RWPE2 (cell line): ENCODE measurements around the gene BEND4.
A peak's percentile ranks its signal among the peaks of the same experiment; 100 is the strongest.
"Not testable (repeated sequence)": the region's sequence is repeated elsewhere in the genome, so short reads cannot be mapped to it uniquely, and the experiment has no call there.

Source experiments
- ATAC-seq: fragments of 200-7000 bp; cut with Tn5 transposase; 3 replicates; pipeline ENCODE4 v1.9.1; 2021; ENCODE audit warnings: low read depth
- DNase-seq: peaks from one replicate; pipeline ENCODE4 v3.0.0-alpha.2; 2020; ENCODE audit warnings: low spot score
- H3K27ac ChIP-seq: fragments of 450-650 bp; 2 replicates; pipeline ENCODE4 v1.5.1; 2017; ENCODE audit warnings: mild to moderate bottlenecking; ENCODE audit not compliant: poor library complexity, severe bottlenecking
- H3K27me3 ChIP-seq: fragments of 250-450 bp; sonication (Bioruptor Pico); 2 replicates; pipeline ENCODE4 v1.5.1; 2021; ENCODE audit warnings: mild to moderate bottlenecking, moderate library complexity; ENCODE audit not compliant: insufficient read depth, poor library complexity, severe bottlenecking
- H3K36me3 ChIP-seq: fragments of 250-450 bp; sonication (Bioruptor Pico); 2 replicates; pipeline ENCODE4 v1.5.1; 2020; ENCODE audit warnings: low read depth, mild to moderate bottlenecking, moderate library complexity
- H3K4me1 ChIP-seq: fragments of 250-450 bp; sonication (Bioruptor Pico); 2 replicates; pipeline ENCODE4 v1.5.1; 2021; ENCODE audit warnings: mild to moderate bottlenecking, moderate library complexity; ENCODE audit not compliant: insufficient read depth, poor library complexity, severe bottlenecking
- H3K4me3 ChIP-seq: fragments of 250-450 bp; sonication (Bioruptor Pico); 2 replicates; pipeline ENCODE4 v1.5.1; 2021; ENCODE audit warnings: mild to moderate bottlenecking, moderate library complexity; ENCODE audit not compliant: severe bottlenecking
- H3K9me3 ChIP-seq: fragments of 250-450 bp; sonication (Bioruptor Pico); 2 replicates; pipeline ENCODE4 v1.5.1; 2021; ENCODE audit warnings: mild to moderate bottlenecking, moderate library complexity; ENCODE audit not compliant: severe bottlenecking
- CTCF ChIP-seq: fragments of 450-650 bp; IDR thresholded peaks from one replicate; pipeline ENCODE4 v1.5.1; 2017; ENCODE audit warnings: mild to moderate bottlenecking, moderate library complexity; ENCODE audit not compliant: poor library complexity, severe bottlenecking

Gene BEND4

DNA sequence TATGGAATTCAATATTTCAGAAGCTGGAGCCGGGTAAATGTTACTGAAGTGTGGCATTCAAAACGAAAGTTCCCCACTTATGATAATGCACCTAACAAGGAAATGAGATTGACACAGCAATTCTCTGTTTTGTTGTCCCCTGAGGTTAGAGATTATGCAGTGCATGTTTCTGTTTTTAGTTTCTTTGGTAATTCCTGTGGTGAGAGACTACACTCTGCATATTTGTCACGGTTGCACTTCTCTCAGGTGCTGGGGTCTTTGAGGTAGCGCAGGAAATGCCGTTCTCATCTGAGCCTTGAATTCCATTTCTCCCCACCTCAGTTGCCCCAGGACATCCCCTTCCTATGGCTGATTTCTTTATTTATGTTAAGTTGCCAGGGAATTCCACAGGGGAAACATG lies 15.3 kb upstream of the BEND4 start:
- Histone ChIP-seq H3K9me3 (no peaks in the 10 kb centered on the region), H3K27ac (no peak overlapping the region), H3K4me1 (no peaks in the 10 kb centered on the region), H3K4me3 (no peak overlapping the region), H3K27me3 (no peaks in the 10 kb centered on the region), H3K36me3 (no peaks in the 10 kb centered on the region)
- DNase-seq (no peak), ATAC-seq (no peak)
- TF ChIP-seq CTCF = no peak

GRCh38 chr4:42166186-42166585 lies 13.7 kb upstream of the BEND4 start:
- H3K27ac ChIP-seq, H3K4me3 ChIP-seq, H3K9me3 ChIP-seq, DNase-seq, ATAC-seq, H3K4me1 ChIP-seq, H3K36me3 ChIP-seq, H3K27me3 ChIP-seq: not testable (repeated sequence)

- Histone ChIP-seq H3K9me3 (no peaks in the 10 kb centered on the region), H3K27me3 (peaks cover 6% of the 10 kb centered on the region), H3K4me1 (no peaks in the 10 kb centered on the region), H3K4me3 (no peak overlapping the region), H3K36me3 (no peaks in the 10 kb centered on the region), H3K27ac (no peak overlapping the region)
- ATAC-seq (no peak), DNase-seq (no peak)
- TF ChIP-seq CTCF = no peak
These were observed 7.0 kb upstream of the BEND4 start for GRCh38 chr4:42159271-42160001.

DNA sequence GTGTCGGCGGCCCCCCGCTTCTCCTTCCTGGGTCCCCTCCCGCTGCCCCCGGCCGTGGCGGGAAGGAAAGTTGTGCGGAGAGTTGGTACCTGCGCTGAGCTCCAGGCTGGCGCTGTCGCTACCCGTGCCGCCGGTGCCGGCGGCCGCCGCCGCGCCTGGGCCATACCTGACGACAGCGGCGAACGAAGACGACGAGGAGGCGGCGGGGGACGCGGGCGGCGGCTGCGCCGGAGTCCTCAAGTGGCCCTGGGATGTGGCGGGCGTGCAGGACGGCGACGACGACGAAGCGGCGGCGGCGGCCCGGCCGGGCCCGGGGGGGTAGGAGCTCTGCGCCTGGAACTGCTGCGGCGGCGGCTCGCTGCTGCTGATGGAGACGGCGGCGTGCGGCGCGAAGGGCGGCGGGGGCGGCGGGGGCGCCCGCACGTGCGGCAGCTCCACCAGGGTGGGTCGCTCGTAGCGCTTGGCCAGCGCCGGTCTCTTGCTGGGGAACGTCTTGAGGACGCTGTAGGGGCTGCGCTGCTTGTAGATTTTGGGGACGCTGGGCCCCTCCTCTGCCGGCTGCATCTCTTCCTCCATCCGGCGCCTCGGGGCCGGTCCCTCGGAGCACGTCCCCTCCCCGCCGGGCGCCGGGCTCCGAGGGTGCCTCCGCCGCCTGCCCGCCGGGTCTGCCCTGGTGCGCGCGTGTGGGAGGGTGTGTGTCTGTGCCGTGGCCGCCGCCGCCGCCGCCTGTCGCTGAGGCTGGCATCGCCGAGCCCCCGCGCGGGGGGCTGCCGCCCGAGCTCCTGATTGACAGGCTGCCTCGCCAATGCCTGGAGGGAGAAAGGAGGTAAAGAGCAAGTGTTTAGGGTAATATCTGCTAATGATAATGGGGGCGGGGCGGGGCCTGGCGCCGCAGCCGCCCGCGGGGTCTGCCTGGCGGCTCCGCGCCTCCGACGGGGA lies 618 bp downstream of the BEND4 start:
- Histone ChIP-seq H3K27me3 (peaks cover 78% of the 10 kb centered on the region), H3K4me1 (no peaks in the 10 kb centered on the region), H3K9me3 (no peaks in the 10 kb centered on the region), H3K27ac (no peak overlapping the region), H3K4me3 (peak overlapping the region; percentile 28), H3K36me3 (no peaks in the 10 kb centered on the region)
- DNase-seq (no peak), ATAC-seq (peak; percentile 62)
- no peak for TF ChIP-seq CTCF

DNA sequence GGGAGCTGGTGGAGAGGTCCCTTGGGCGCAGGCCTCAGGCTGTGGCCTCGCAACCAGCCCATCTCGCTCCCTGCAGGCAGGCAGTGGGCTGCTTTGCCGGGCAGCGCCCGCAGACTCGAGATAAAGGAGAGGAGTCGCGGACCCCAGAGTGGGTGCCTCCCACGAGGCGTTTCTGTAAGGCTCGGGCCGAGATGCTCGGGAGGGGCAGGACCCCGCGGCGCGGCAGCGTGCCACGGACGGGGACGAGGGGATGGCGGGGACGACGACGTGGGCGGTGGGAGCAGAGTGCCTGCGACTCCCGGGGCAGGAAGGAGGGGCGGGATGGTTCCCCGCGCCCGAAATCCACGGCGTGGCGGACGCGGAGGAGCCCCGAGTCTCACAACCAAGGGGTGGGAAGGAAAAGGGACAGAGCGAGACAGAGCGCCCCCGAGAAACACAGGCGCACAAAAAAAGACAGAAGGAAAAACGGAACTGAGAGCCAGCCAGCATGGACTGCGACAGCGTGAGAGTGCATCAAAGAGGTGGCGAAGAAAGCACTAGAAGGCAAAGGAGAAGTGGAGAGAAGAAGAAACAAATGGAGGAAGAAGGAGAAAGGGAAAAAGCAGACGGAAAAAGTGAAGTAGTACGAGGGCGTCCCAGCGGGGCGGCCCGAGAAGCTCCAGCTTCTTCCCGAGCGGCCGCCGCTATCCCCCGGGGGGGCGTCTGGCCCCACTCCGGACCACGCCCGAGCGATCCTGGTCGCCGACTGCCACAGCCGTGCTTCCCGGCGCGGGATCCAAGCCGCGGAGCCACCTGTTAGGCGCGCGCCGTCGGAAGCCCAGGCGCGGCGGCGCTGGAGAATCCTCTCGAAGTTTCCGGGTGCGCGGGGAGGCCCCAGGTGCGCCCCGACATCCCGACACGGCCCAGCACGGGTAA lies 1.5 kb downstream of the BEND4 start:
- Histone ChIP-seq H3K36me3 (no peaks in the 10 kb centered on the region), H3K4me3 (peak overlapping the region; percentile 28), H3K27ac (no peak overlapping the region), H3K9me3 (no peaks in the 10 kb centered on the region), H3K4me1 (no peaks in the 10 kb centered on the region), H3K27me3 (peaks cover 86% of the 10 kb centered on the region)
- peak; percentile 24; the same call in 2 of the 3 replicates for ATAC-seq
- TF ChIP-seq CTCF = no peak
- no peak for DNase-seq
